Breast epithelium (tissue), 3 donors: Measurements from ENCODE around the gene ZNF892.

ENCODE experiments used
- CTCF ChIP-seq, 3 donors: fragments of 450-650 bp; IDR thresholded peaks; one replicate each; pipeline ENCODE4 v1.5.1; 2016 to 2017; ENCODE audit warnings: antibody characterized with exemption in 3 of 3, mild to moderate bottlenecking in 3 of 3, moderate library complexity in 3 of 3
- POLR2AphosphoS5 ChIP-seq, 3 donors: sonication (generic); formaldehyde crosslinking; IDR thresholded peaks; one replicate each; pipeline ENCODE4 v1.6.1; 2017; ENCODE audit warnings: antibody characterized with exemption in 3 of 3

- TF ChIP-seq CTCF (IDR thresholded peaks at IDR 0.05) (no peak), POLR2AphosphoS5 (IDR thresholded peaks at IDR 0.05) (no peak)
These were observed 21.3 kb upstream of the ZNF892 start for GRCh38 chr2:95185973-95186372.
